ENCODE measurements around the gene MS4A7.

Gene MS4A7

GRCh38 chr11:60336767-60337391, 41.5 kb upstream of the MS4A7 start:
- Histone ChIP-seq H3K9ac (ENCODE audit: low read depth, low read length, poor library complexity, severe bottlenecking) (no peak overlapping the region), H3K79me2 (ENCODE audit: insufficient read depth, low read length) (no peaks in the 10 kb centered on the region), H3K27me3 (ENCODE audit: insufficient read depth, low read length, poor library complexity, severe bottlenecking) (no peaks in the 10 kb centered on the region), H3K4me3 (ENCODE audit: low read length, poor library complexity, severe bottlenecking) (no peak overlapping the region), H3K9me2 (replicated peaks; ENCODE audit: low read depth, low read length) (no peaks in the 10 kb centered on the region), H3K36me3 (ENCODE audit: insufficient read depth, low read length) (no peaks in the 10 kb centered on the region), H3F3A (ENCODE audit: low read depth) (no peaks in the 10 kb centered on the region), H4K20me1 (ENCODE audit: insufficient read depth, low read length, poor library complexity, severe bottlenecking) (no peaks in the 10 kb centered on the region), H3K9me3 (ENCODE audit: insufficient read depth, low read depth, low read length) (no peaks in the 10 kb centered on the region), H3K4me1 (ENCODE audit: insufficient read depth, low read length, poor library complexity, severe bottlenecking) (peaks cover 4% of the 10 kb centered on the region), H2AFZ (ENCODE audit: low read length) (no peak overlapping the region), H3K4me2 (ENCODE audit: low read depth, low read length, poor library complexity, severe bottlenecking) (no peak overlapping the region)
- TF ChIP-seq, protein P1, sequence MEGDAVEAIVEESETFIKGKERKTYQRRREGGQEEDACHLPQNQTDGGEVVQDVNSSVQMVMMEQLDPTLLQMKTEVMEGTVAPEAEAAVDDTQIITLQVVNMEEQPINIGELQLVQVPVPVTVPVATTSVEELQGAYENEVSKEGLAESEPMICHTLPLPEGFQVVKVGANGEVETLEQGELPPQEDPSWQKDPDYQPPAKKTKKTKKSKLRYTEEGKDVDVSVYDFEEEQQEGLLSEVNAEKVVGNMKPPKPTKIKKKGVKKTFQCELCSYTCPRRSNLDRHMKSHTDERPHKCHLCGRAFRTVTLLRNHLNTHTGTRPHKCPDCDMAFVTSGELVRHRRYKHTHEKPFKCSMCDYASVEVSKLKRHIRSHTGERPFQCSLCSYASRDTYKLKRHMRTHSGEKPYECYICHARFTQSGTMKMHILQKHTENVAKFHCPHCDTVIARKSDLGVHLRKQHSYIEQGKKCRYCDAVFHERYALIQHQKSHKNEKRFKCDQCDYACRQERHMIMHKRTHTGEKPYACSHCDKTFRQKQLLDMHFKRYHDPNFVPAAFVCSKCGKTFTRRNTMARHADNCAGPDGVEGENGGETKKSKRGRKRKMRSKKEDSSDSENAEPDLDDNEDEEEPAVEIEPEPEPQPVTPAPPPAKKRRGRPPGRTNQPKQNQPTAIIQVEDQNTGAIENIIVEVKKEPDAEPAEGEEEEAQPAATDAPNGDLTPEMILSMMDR (conservative IDR thresholded peaks at IDR 0.05; ENCODE audit: low read length) = no peak
- no peak for TF ChIP-seq EZH2phosphoT487 (IDR thresholded peaks at IDR 0.05; ENCODE audit: borderline replicate concordance)

GRCh38 chr11:60338053-60338452, 40.3 kb upstream of the MS4A7 start:
- H3K4me2 ChIP-seq (ENCODE audit: low read depth, low read length, poor library complexity, severe bottlenecking) = no peak overlapping the region
- no peak overlapping the region for H3K4me3 ChIP-seq (ENCODE audit: low read length, poor library complexity, severe bottlenecking)
- no peaks in the 10 kb centered on the region for H3K79me2 ChIP-seq (ENCODE audit: insufficient read depth, low read length)
- H3K9me2 ChIP-seq (replicated peaks; ENCODE audit: low read depth, low read length) = no peaks in the 10 kb centered on the region
- H4K20me1 ChIP-seq (ENCODE audit: insufficient read depth, low read length, poor library complexity, severe bottlenecking) = no peaks in the 10 kb centered on the region
- H3K9me3 ChIP-seq (ENCODE audit: insufficient read depth, low read depth, low read length) = no peaks in the 10 kb centered on the region
- no peaks in the 10 kb centered on the region for H3K27me3 ChIP-seq (ENCODE audit: insufficient read depth, low read length, poor library complexity, severe bottlenecking)
- peaks cover 4% of the 10 kb centered on the region for H3K4me1 ChIP-seq (ENCODE audit: insufficient read depth, low read length, poor library complexity, severe bottlenecking)
- H3F3A ChIP-seq (ENCODE audit: low read depth) = no peaks in the 10 kb centered on the region
- TF ChIP-seq EZH2phosphoT487 (IDR thresholded peaks at IDR 0.05; ENCODE audit: borderline replicate concordance) = no peak
- TF ChIP-seq, protein P1 (conservative IDR thresholded peaks at IDR 0.05; ENCODE audit: low read length) = no peak
- no peaks in the 10 kb centered on the region for H3K36me3 ChIP-seq (ENCODE audit: insufficient read depth, low read length)
- H3K9ac ChIP-seq (ENCODE audit: low read depth, low read length, poor library complexity, severe bottlenecking) = no peak overlapping the region
- no peak overlapping the region for H2AFZ ChIP-seq (ENCODE audit: low read length)

DNA sequence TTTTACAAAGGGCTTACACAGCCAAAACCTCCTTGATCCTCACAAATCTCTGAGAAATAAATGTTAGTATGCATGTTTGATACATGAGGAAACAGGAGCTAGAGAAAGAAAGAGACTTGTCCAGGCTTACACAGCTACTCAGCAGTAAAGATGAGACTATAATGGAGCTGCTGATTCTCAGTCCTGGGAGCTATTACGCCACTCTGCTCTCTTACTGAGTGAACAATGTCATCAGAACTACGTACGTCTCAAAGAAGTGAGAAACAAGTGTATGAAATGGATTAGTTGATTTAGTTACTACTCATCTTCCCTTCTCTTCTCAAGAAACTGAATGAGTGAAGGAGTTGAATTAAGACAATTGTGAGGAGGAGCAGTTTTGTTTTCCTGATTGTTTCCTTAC, 39.0 kb upstream of the MS4A7 start:
- no peak overlapping the region for H3K9ac ChIP-seq (ENCODE audit: low read depth, low read length, poor library complexity, severe bottlenecking)
- H3F3A ChIP-seq (ENCODE audit: low read depth) = no peaks in the 10 kb centered on the region
- TF ChIP-seq EZH2phosphoT487 (IDR thresholded peaks at IDR 0.05; ENCODE audit: borderline replicate concordance) = no peak
- TF ChIP-seq, protein P1 (conservative IDR thresholded peaks at IDR 0.05; ENCODE audit: low read length) = no peak
- no peaks in the 10 kb centered on the region for H3K36me3 ChIP-seq (ENCODE audit: insufficient read depth, low read length)
- H3K9me2 ChIP-seq (replicated peaks; ENCODE audit: low read depth, low read length) = no peaks in the 10 kb centered on the region
- H3K79me2 ChIP-seq (ENCODE audit: insufficient read depth, low read length) = no peaks in the 10 kb centered on the region
- H3K9me3 ChIP-seq (ENCODE audit: insufficient read depth, low read depth, low read length) = no peaks in the 10 kb centered on the region
- H3K27me3 ChIP-seq (ENCODE audit: insufficient read depth, low read length, poor library complexity, severe bottlenecking) = no peaks in the 10 kb centered on the region
- peaks cover 4% of the 10 kb centered on the region for H3K4me1 ChIP-seq (ENCODE audit: insufficient read depth, low read length, poor library complexity, severe bottlenecking)
- H3K4me2 ChIP-seq (ENCODE audit: low read depth, low read length, poor library complexity, severe bottlenecking) = no peak overlapping the region
- no peak overlapping the region for H2AFZ ChIP-seq (ENCODE audit: low read length)
- H3K4me3 ChIP-seq (ENCODE audit: low read length, poor library complexity, severe bottlenecking) = no peak overlapping the region
- H4K20me1 ChIP-seq (ENCODE audit: insufficient read depth, low read length, poor library complexity, severe bottlenecking) = no peaks in the 10 kb centered on the region
